Uterine smooth muscle cell (primary cell): ENCODE measurements around the gene DDIT3. TPM values are rescaled to one million over a fixed set of nuclear protein-coding genes. Genes with fewer than 3 reads are reported as not detected.

Experiments used
- total RNA-seq: library from RNA; depleted of rRNA; stranded (reverse); fragments of >200 nt; gene quantifications from 2 replicates; pipeline ENCODE4 v1.2.3, GENCODE V29; 2014

The DDIT3 gene
- total RNA-seq, result 136 and 444 TPM in 2 replicates

GRCh38 chr12:57520053-57520818 is at the start of gene DDIT3:
Gene DDIT3, minus strand, starts transcription at chr12:57520514. Its CDS starts 3,108 bp downstream, at chr12:57517406.

DNA sequence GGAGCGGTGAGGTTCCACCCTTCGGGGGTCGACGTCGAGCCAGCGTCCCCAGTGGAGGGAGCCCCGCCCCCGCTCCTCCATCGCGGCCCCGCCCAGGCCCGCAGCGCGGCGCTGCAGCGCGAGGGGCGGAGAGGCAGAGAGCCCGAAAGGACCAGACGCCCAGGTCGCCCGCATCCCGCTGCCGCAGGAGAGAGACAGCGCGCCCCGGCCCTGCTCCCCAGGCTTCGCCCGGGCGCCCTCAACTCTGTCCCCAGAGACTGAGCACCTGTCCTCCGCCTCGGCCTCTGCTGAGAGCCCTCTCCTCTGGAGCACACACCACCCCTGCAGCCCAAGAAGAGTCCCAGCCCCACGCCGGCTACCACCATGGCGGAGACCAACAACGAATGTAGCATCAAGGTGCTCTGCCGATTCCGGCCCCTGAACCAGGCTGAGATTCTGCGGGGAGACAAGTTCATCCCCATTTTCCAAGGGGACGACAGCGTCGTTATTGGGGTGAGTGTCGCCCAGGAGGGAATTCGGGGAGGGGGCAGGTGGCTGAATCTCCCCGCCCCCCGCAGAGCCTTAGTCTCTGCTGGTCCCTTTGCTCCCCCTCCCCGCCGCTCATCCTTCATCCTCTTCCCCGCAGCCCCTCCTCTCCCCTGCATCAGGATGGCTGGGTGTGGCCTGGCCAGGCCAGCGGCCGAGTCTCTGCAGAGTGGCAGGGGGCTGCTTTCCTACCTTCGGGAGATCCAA is 29.8 kb upstream of the DDIT3 start, which contains the start of gene KIF5A:
Gene KIF5A (plus strand): TSS at position 136 of the 732 bp plus-strand sequence. CDS start 228 bp downstream, at position 364.

DNA sequence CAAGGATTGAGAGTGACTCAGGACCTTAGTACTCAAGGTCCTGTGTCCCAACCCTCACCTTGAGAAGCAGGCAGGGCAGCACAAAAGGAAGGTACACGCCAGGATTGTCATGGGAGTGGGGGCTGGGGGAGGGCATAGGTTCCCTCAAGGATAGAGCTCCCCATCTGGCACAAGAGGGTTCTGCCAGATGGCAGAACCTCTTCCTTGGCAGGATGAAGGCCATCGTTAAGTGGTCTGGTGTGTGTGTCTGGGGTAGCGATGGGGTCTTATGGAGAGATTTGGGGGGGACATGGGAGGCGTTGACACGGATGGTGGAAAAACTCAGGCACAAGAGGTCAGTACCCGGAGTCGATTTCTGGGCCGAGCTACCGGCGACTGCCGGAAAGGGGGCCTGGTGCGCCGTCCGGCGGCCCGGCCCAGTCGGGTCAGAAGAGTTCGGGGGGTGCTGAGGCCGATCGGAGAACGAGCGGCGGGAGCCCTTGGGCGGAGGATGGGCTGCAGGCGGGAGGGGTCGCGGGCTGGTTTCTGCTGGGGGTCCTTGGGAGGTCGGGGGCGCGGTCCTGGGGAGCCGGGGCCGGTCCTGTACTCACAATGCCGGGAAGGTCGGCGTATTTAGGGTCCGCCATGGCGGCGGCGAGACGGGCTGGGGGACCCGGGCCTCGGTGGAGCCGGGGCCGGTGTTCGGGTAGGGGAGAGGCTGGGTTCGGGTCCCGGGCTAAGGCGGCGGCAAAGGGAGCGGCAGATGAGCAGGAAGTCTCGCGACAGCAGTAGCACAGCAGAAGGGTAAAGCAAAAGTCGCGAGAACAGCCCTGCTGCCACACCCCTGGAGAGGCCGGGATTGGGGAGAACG is 26.3 kb upstream of the DDIT3 start, which contains the start of gene DCTN2:
Gene DCTN2 (minus strand): TSS at position 755 of the 850 bp plus-strand sequence. CDS start 129 bp downstream, at position 626.

DNA sequence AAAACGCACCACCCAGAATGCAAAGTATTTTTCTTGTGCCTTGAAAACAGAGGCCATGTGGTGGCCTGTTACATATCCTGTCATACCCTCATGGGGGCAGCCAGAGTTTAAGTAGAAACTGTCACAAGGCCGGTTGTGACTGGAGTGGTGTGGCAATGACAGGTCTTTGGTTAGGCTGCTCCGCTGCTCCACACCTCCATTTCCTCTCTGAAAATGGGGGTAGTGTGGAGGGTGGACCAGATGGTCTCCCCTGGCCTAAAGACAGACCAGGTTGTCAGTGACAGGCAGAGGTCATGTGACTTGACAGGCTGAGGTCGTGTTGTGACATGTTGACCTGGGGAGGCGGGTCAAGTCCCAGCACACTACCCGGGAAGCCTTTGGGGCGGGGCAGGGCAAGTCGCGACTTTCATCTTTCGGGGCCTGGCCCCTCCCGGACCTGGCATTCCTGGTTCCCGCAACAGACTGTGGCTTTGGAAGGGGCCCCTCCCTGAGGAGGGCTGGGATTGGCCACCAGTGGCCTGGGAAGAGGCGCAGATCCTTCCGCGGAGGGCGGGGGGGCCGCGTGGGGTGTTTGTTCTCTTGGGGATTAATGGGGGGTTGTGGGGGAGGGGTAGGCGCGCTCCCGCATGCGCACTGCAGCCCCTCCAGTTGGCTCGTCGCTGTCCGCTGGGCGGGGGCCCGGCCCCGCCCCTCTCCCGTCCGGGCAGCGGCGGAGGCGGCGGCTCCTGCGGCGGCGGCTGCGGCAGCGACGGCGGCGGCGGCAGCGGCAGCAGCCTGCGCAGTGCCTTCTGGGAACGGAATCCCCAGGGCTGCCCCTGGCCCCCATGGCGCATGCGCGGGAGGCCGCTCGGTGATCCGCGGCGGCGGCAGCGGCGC is 1.9 kb upstream of the DDIT3 start, which contains the start of gene MBD6:
Gene MBD6 (plus strand): TSS at position 814 of the 876 bp plus-strand sequence. CDS start 1,480 bp downstream, outside the sequence.

GRCh38 chr12:57487597-57488401 is 32.5 kb downstream of the DDIT3 start, which contains the start of gene MARS1:
Gene MARS1, plus strand, starts transcription at chr12:57488068. Its CDS starts 23 bp downstream, at chr12:57488091.

GRCh38 chr12:57479376-57480115 is 40.8 kb downstream of the DDIT3 start, which contains the start of gene ARHGAP9:
Gene ARHGAP9, minus strand, starts transcription at chr12:57479866. Its CDS starts 460 bp downstream, at chr12:57479406.

Other genes with a start within 250 kb of the DDIT3 start
- 12.4 and 13.6 TPM in 2 replicates for gene R3HDM2, start 89.5 kb downstream of the DDIT3 start, total RNA-seq
- gene INHBC, start 85.7 kb downstream of the DDIT3 start, total RNA-seq, result not detected in 2 replicates
- gene INHBE, start 65.2 kb downstream of the DDIT3 start, total RNA-seq, result 2.1 and 17.0 TPM in 2 replicates
- 2.4 and 3.1 TPM in 2 replicates for gene GLI1, start 60.7 kb downstream of the DDIT3 start, total RNA-seq
- gene ARHGAP9, start 40.6 kb downstream of the DDIT3 start, total RNA-seq, result 0.11 and 0.12 TPM in 2 replicates
- 209 and 350 TPM in 2 replicates for gene MARS1, start 32.4 kb downstream of the DDIT3 start, total RNA-seq
- gene MBD6, start 2.3 kb upstream of the DDIT3 start, total RNA-seq, result 4.9 and 8.1 TPM in 2 replicates
- 80.7 and 106 TPM in 2 replicates for gene DCTN2, start 26.7 kb upstream of the DDIT3 start, total RNA-seq
- 0.44 and 0.50 TPM in 2 replicates for gene KIF5A, start 29.5 kb upstream of the DDIT3 start, total RNA-seq
- 13.6 and 16.5 TPM in 2 replicates for gene PIP4K2C, start 70.7 kb upstream of the DDIT3 start, total RNA-seq
- 15.6 and 23.1 TPM in 2 replicates for gene DTX3, start 84.3 kb upstream of the DDIT3 start, total RNA-seq
- 17.9 and 27.1 TPM in 2 replicates for gene ARHGEF25, start 90.9 kb upstream of the DDIT3 start, total RNA-seq
- gene B4GALNT1, start 112.7 kb upstream of the DDIT3 start, total RNA-seq, result 3.4 and 4.0 TPM in 2 replicates
- 276 and 299 TPM in 2 replicates for gene OS9, start 173.6 kb upstream of the DDIT3 start, total RNA-seq
- 0.33 and 0.87 TPM in 2 replicates for gene AGAP2, start 218.2 kb upstream of the DDIT3 start, total RNA-seq
- gene TSPAN31, start 224.5 kb upstream of the DDIT3 start, total RNA-seq, result 56.9 and 94.5 TPM in 2 replicates
- gene CDK4, start 231.8 kb upstream of the DDIT3 start, total RNA-seq, result 177 and 190 TPM in 2 replicates
- 3.0 and 3.9 TPM in 2 replicates for gene MARCHF9, start 234.6 kb upstream of the DDIT3 start, total RNA-seq
- gene CYP27B1, start 246.6 kb upstream of the DDIT3 start, total RNA-seq, result under 0.01 and 0.55 TPM in 2 replicates